CD8-positive, alpha-beta memory T cell (primary cell): ENCODE measurements around the gene SMYD4. TPM values are rescaled to one million over a fixed set of nuclear protein-coding genes. Genes with fewer than 3 reads are reported as not detected.
A peak's percentile ranks its signal among the peaks of the same experiment; 100 is the strongest.

Source experiments
- CTCF ChIA-PET: fragments of 350-600 bp; sonication (Branson Sonifier 250); formaldehyde crosslinking; loops from one replicate; lab custom pipeline; 2021; ENCODE audit warnings: antibody characterized with exemption; lab: Charles Lee
- POLR2A ChIA-PET: fragments of 350-600 bp; sonication (Branson Sonifier 250); formaldehyde crosslinking; loops from one replicate; lab custom pipeline; 2021; ENCODE audit warnings: antibody characterized with exemption; lab: Charles Lee
- DNase-seq, 5 donors: peaks; one replicate each; pipeline versions ENCODE4 v3.0.0 to v3.0.0-alpha.2; 2020 to 2022; ENCODE audit warnings: mixed read lengths in 1 of 5
- H3K27ac ChIP-seq: one replicate; pipeline ENCODE4 v1.7.0; 2013; ENCODE audit warnings: low read depth, mild to moderate bottlenecking, low read length, moderate library complexity
- H3K27me3 ChIP-seq: 2 replicates; pipeline ENCODE4 v1.7.0; 2013; ENCODE audit warnings: low read length, mild to moderate bottlenecking; ENCODE audit not compliant: insufficient read depth, poor library complexity, severe bottlenecking
- H3K36me3 ChIP-seq: 2 replicates; pipeline ENCODE4 v1.7.0; 2013; ENCODE audit warnings: mild to moderate bottlenecking, low read length, moderate library complexity; ENCODE audit not compliant: insufficient read depth
- H3K4me1 ChIP-seq: 2 replicates; pipeline ENCODE4 v1.7.0; 2013; ENCODE audit warnings: mild to moderate bottlenecking, low read length, moderate library complexity; ENCODE audit not compliant: insufficient read depth
- H3K4me3 ChIP-seq: 2 replicates; pipeline ENCODE4 v1.7.0; 2013; ENCODE audit warnings: mild to moderate bottlenecking, low read length
- H3K9me3 ChIP-seq: 2 replicates; pipeline ENCODE4 v1.7.0; 2013; ENCODE audit warnings: mild to moderate bottlenecking, low read length
- H3K27ac Mint-ChIP-seq, 8 donors: one replicate each; pipeline ENCODE4 v1.8.0; 2020 to 2021; ENCODE audit warnings: mixed read lengths in 8 of 8, mild to moderate bottlenecking in 6 of 8, inconsistent platforms in 3 of 8, moderate library complexity in 3 of 8
- H3K27me3 Mint-ChIP-seq, 2 donors: one replicate each; pipeline ENCODE4 v1.8.0; 2020 to 2021; ENCODE audit warnings: mixed read lengths in 2 of 2, mild to moderate bottlenecking in 1 of 2, moderate library complexity in 1 of 2
- H3K36me3 Mint-ChIP-seq, 3 donors: one replicate each; pipeline ENCODE4 v1.8.0; 2020 to 2021; ENCODE audit warnings: mixed read lengths in 3 of 3, inconsistent platforms in 1 of 3, mild to moderate bottlenecking in 1 of 3
- H3K4me1 Mint-ChIP-seq, 3 donors: one replicate each; pipeline ENCODE4 v1.8.0; 2020 to 2021; ENCODE audit warnings: mixed read lengths in 3 of 3, inconsistent platforms in 1 of 3, mild to moderate bottlenecking in 1 of 3
- H3K4me3 Mint-ChIP-seq, 7 donors: one replicate each; pipeline ENCODE4 v1.8.0; 2020 to 2021; ENCODE audit warnings: mixed read lengths in 7 of 7, mild to moderate bottlenecking in 6 of 7, moderate library complexity in 4 of 7, inconsistent platforms in 2 of 7
- H3K9me3 Mint-ChIP-seq, 5 donors: one replicate each; pipeline ENCODE4 v1.8.0; 2020 to 2022; ENCODE audit warnings: mixed read lengths in 5 of 5, mild to moderate bottlenecking in 3 of 5, moderate library complexity in 2 of 5, inconsistent platforms in 1 of 5
- polyA plus RNA-seq: library from polyadenylated mRNA; unstranded; fragments of 300-500 nt; fragmentation: Illumina TruSeq; gene quantifications from one replicate; pipeline ENCODE4 v1.2.3, GENCODE V29; 2021
- total RNA-seq, 2 experiments: library from RNA; stranded (reverse); gene quantifications; one replicate each; pipeline ENCODE4 v1.2.3, GENCODE V29; 2021

The SMYD4 gene
- total and polyA plus RNA-seq, 3 experiments from 2014 or later, result 16.4 to 20.1 (median 18.7) TPM

GRCh38 chr17:1793447-1793806, 36.3 kb downstream of the SMYD4 start:
- CTCF ChIA-PET, result interaction anchor here (1.2 kb wide), 1 partner anchor 10 kb away, joined by 5 read pairs; no protein-coding TSS in a partner anchor
- peak overlapping the region in 3 of 8 donors; percentile 11 to 54 (median 40) for H3K27ac Mint-ChIP-seq
- no peak for DNase-seq
- Histone ChIP-seq H3K4me3 (no peak overlapping the region), H3K27me3 (no peaks in the 10 kb centered on the region), H3K9me3 (no peaks in the 10 kb centered on the region), H3K4me1 (no peaks in the 10 kb centered on the region), H3K36me3 (no peaks in the 10 kb centered on the region), H3K27ac (no peak overlapping the region)
- H3K4me1 Mint-ChIP-seq, result peaks cover 11 to 26% (median 13%) of the 10 kb centered on the region in 3 donors
- POLR2A ChIA-PET, result no interaction called here
- no peaks in the 10 kb centered on the region for H3K9me3 Mint-ChIP-seq
- H3K27me3 Mint-ChIP-seq, result no peaks in the 10 kb centered on the region
- H3K36me3 Mint-ChIP-seq, result peaks cover 0 to 39% (median 2%) of the 10 kb centered on the region in 3 donors
- no peak overlapping the region for H3K4me3 Mint-ChIP-seq

- Mint-ChIP-seq H3K27me3 (no peaks in the 10 kb centered on the region), H3K9me3 (no peaks in the 10 kb centered on the region), H3K27ac (peak overlapping the region in 2 of 8 donors; percentile 11 to 54), H3K4me1 (peaks cover 11 to 26% (median 13%) of the 10 kb centered on the region in 3 donors), H3K36me3 (peaks cover 0 to 36% (median 2%) of the 10 kb centered on the region in 3 donors), H3K4me3 (no peak overlapping the region)
- no peaks in the 10 kb centered on the region for H3K9me3 ChIP-seq
- H3K4me1 ChIP-seq, result no peaks in the 10 kb centered on the region
- CTCF ChIA-PET, result interaction anchor here (1.2 kb wide), 1 partner anchor 9 kb away, joined by 5 read pairs; no protein-coding TSS in a partner anchor
- no peaks in the 10 kb centered on the region for H3K27me3 ChIP-seq
- POLR2A ChIA-PET, result no interaction called here
- H3K4me3 ChIP-seq, result no peak overlapping the region
- no peaks in the 10 kb centered on the region for H3K36me3 ChIP-seq
- DNase-seq, result no peak
- no peak overlapping the region for H3K27ac ChIP-seq
Observed at GRCh38 chr17:1792495-1793446, 36.9 kb downstream of the SMYD4 start.

GRCh38 chr17:1789936-1790335, 39.8 kb downstream of the SMYD4 start:
- no peaks in the 10 kb centered on the region for H3K9me3 Mint-ChIP-seq
- DNase-seq, result no peak
- H3K4me1 Mint-ChIP-seq, result peaks cover 1 to 13% (median 9%) of the 10 kb centered on the region in 3 donors
- Histone ChIP-seq H3K9me3 (no peaks in the 10 kb centered on the region), H3K27me3 (no peaks in the 10 kb centered on the region), H3K27ac (no peak overlapping the region), H3K4me1 (no peaks in the 10 kb centered on the region), H3K4me3 (no peak overlapping the region), H3K36me3 (peaks cover 8% of the 10 kb centered on the region)
- no peak overlapping the region for H3K27ac Mint-ChIP-seq
- ChIA-PET CTCF (no interaction called here), POLR2A (no interaction called here)
- H3K36me3 Mint-ChIP-seq, result peaks cover 0 to 46% (median 5%) of the 10 kb centered on the region in 3 donors
- H3K4me3 Mint-ChIP-seq, result no peak overlapping the region
- H3K27me3 Mint-ChIP-seq, result no peaks in the 10 kb centered on the region

- Histone ChIP-seq H3K27me3 (no peaks in the 10 kb centered on the region), H3K36me3 (peaks cover 15% of the 10 kb centered on the region), H3K4me1 (no peaks in the 10 kb centered on the region), H3K9me3 (no peaks in the 10 kb centered on the region), H3K4me3 (no peak overlapping the region), H3K27ac (no peak overlapping the region)
- POLR2A ChIA-PET, result no interaction called here
- H3K27ac Mint-ChIP-seq, result peak overlapping the region in 2 of 8 donors; percentile 54 to 76
- no peaks in the 10 kb centered on the region for H3K27me3 Mint-ChIP-seq
- H3K36me3 Mint-ChIP-seq, result peaks cover 6 to 55% (median 12%) of the 10 kb centered on the region in 3 donors
- peaks cover 6 to 15% (median 10%) of the 10 kb centered on the region in 3 donors for H3K4me1 Mint-ChIP-seq
- no peaks in the 10 kb centered on the region for H3K9me3 Mint-ChIP-seq
- no peak overlapping the region for H3K4me3 Mint-ChIP-seq
- DNase-seq, result no peak
- CTCF ChIA-PET, result interaction anchor here (1.0 kb wide), 1 partner anchor 66 kb away, joined by 3 read pairs; no protein-coding TSS in a partner anchor
Observed at GRCh38 chr17:1787301-1787902, 42.3 kb downstream of the SMYD4 start.

DNA sequence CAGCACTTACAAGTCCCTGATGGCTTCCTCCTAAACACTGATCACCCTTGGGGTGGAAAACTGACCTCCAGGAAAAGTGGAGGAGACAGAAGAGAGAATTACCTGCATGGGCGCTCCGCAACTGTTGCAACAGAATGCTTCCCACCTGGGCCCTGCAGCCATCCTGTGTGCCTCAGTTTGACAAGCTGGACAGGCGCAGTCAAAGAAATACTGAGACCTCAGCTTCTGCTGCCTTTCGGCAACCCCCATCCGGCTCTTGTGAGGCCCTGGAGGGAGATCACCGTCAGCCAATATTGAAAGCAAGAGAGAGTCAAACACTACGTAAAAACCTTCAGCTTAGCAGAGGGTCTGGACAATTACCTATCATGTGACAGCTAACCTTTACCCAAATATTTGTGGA, 43.0 kb downstream of the SMYD4 start:
- Mint-ChIP-seq H3K4me3 (no peak overlapping the region), H3K9me3 (no peaks in the 10 kb centered on the region), H3K27me3 (no peaks in the 10 kb centered on the region), H3K36me3 (peaks cover 7 to 62% (median 15%) of the 10 kb centered on the region in 3 donors), H3K4me1 (peaks cover 6 to 15% (median 10%) of the 10 kb centered on the region in 3 donors), H3K27ac (peak overlapping the region in 2 of 8 donors; percentile 51 to 75)
- Histone ChIP-seq H3K36me3 (peaks cover 21% of the 10 kb centered on the region), H3K27me3 (no peaks in the 10 kb centered on the region), H3K27ac (no peak overlapping the region), H3K4me3 (no peak overlapping the region), H3K4me1 (no peaks in the 10 kb centered on the region), H3K9me3 (no peaks in the 10 kb centered on the region)
- POLR2A ChIA-PET, result no interaction called here
- CTCF ChIA-PET, result no interaction called here
- no peak for DNase-seq

DNA sequence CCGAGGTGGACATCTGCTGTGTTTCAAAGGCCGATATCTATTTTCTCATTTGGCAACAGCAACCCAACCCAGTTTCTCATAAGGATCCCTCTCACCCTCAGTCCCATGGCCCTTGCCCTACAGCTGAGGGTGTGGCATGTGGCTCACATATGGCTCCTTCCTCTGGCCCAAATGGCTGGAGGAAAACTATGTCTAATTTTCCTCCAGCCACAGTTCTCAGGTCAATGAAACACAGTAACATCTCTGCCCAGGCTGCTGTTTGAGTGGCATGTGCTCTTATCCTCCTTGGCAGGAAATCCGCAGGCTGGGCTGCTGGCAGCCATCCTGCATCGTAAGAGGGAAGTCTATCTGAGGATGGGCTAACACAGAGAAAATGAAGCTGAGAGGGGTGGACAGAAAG, 43.8 kb downstream of the SMYD4 start:
- Histone ChIP-seq H3K27me3 (no peaks in the 10 kb centered on the region), H3K4me1 (no peaks in the 10 kb centered on the region), H3K27ac (no peak overlapping the region), H3K9me3 (no peaks in the 10 kb centered on the region), H3K4me3 (no peak overlapping the region), H3K36me3 (peaks cover 28% of the 10 kb centered on the region)
- no peak for DNase-seq
- Mint-ChIP-seq H3K27me3 (no peaks in the 10 kb centered on the region), H3K4me1 (peaks cover 6 to 10% (median 6%) of the 10 kb centered on the region in 3 donors), H3K36me3 (peaks cover 7 to 65% (median 14%) of the 10 kb centered on the region in 3 donors), H3K4me3 (no peak overlapping the region), H3K9me3 (no peaks in the 10 kb centered on the region), H3K27ac (no peak overlapping the region)
- POLR2A ChIA-PET, result interaction anchor here (0.6 kb wide), 1 partner anchor 528 kb away, joined by 4 read pairs; no protein-coding TSS in a partner anchor
- CTCF ChIA-PET, result no interaction called here

- no peaks in the 10 kb centered on the region for H3K9me3 Mint-ChIP-seq
- peak overlapping the region in 2 of 8 donors; percentile 11 to 38 for H3K27ac Mint-ChIP-seq
- no peak overlapping the region for H3K27ac ChIP-seq
Observed at GRCh38 chr17:1783834-1784611, 45.7 kb downstream of the SMYD4 start.

More at GRCh38 chr17:1783834-1784611, 45.7 kb downstream of the SMYD4 start:
- ChIA-PET CTCF (interaction anchor here (0.6 to 3.3 kb wide), 9 partner anchors 9 to 117 kb away, joined by 3 to 41 read pairs (median 3); no protein-coding TSS in a partner anchor), POLR2A (interaction anchor here (0.8 to 1.3 kb wide), 4 partner anchors 62 to 115 kb away, joined by 3 to 6 read pairs (median 3); no protein-coding TSS in a partner anchor)
- peaks cover 28% of the 10 kb centered on the region for H3K36me3 ChIP-seq
- no peaks in the 10 kb centered on the region for H3K27me3 Mint-ChIP-seq
- H3K4me1 Mint-ChIP-seq, result peaks cover 6 to 10% (median 6%) of the 10 kb centered on the region in 3 donors
- no peaks in the 10 kb centered on the region for H3K4me1 ChIP-seq
- H3K9me3 ChIP-seq, result no peaks in the 10 kb centered on the region
- DNase-seq, result no peak
- no peak overlapping the region for H3K4me3 Mint-ChIP-seq
- H3K27me3 ChIP-seq, result no peaks in the 10 kb centered on the region
- no peak overlapping the region for H3K4me3 ChIP-seq
- peaks cover 7 to 78% (median 14%) of the 10 kb centered on the region in 3 donors for H3K36me3 Mint-ChIP-seq
